GM12874 (cell line): ENCODE data around the gene B9D1.

Experiments
- CTCF ChIP-seq: IDR thresholded peaks from 2 replicates; pipeline ENCODE4 v1.5.1; 2011; ENCODE audit warnings: low read depth, mild to moderate bottlenecking, control low read depth, low read length, moderate library complexity; ENCODE audit not compliant: insufficient read depth

The B9D1 gene

GRCh38 chr17:19382531-19383444 lies 20.3 kb upstream of the B9D1 start:
- TF ChIP-seq CTCF: no peak

- no peak for TF ChIP-seq CTCF
Observed at GRCh38 chr17:19381741-19382444, 19.4 kb upstream of the B9D1 start.

- no peak for TF ChIP-seq CTCF
Observed at GRCh38 chr17:19381361-19381740, 18.8 kb upstream of the B9D1 start.

GRCh38 chr17:19380481-19381301 lies 18.2 kb upstream of the B9D1 start:
- TF ChIP-seq CTCF: no peak

- TF ChIP-seq CTCF: no peak
Observed at GRCh38 chr17:19379361-19380065, 17.0 kb upstream of the B9D1 start.

GRCh38 chr17:19378416-19379360 lies 16.2 kb upstream of the B9D1 start, which contains the start of gene MAPK7:
Gene MAPK7 (plus strand): TSS chr17:19378498. CDS start chr17:19378901, 403 bp downstream.
- no peak for TF ChIP-seq CTCF
